Measurements from ENCODE around the gene ODF2L. TPM values are rescaled to one million over a fixed set of nuclear protein-coding genes. Genes with fewer than 3 reads are reported as not detected.

ODF2L gene
- total and polyA plus RNA-seq, 2 of the 13 experiments (the other 11 are each of a cell fraction or from before 2014, with no cell fraction given) = 0.07 TPM; not detected in 1

GRCh38 chr1:86357796-86358195 lies 38.3 kb downstream of the ODF2L start (continued):
- TF ChIP-seq ZBTB34 (CRISPR knock-in tag; IDR thresholded peaks at IDR 0.05) = no peak
- TF ChIP-seq THAP9 (CRISPR knock-in tag; IDR thresholded peaks at IDR 0.05; ENCODE audit: borderline replicate concordance) = no peak
- TF ChIP-seq ZNF530 (CRISPR knock-in tag; IDR thresholded peaks at IDR 0.05; ENCODE audit: low read depth) = no peak
- TF ChIP-seq ZNF343 (CRISPR knock-in tag; IDR thresholded peaks at IDR 0.05) = no peak

GRCh38 chr1:86356247-86356646 lies 39.9 kb downstream of the ODF2L start:
- Histone ChIP-seq H3K36me3 (replicated peaks in 1 of 2; ENCODE audit: control insufficient read depth in 1 of 2, insufficient read depth in 2 of 2, low read length in 2 of 2) (no peaks in the 10 kb centered on the region), H3K4me2 (ENCODE audit: low read depth, low read length) (no peak overlapping the region), H3K9me3 (ENCODE audit: low read length) (no peaks in the 10 kb centered on the region), H3K27ac (ENCODE audit: extremely low read length, insufficient read depth, low read length) (no peak overlapping the region), H3K27me3 (ENCODE audit: control insufficient read depth in 1 of 2, insufficient read depth in 2 of 2, low read length in 2 of 2) (no peaks in the 10 kb centered on the region), H2AFZ (ENCODE audit: low read length) (no peak overlapping the region), H3K79me2 (ENCODE audit: insufficient read depth, low read length) (no peaks in the 10 kb centered on the region), H4K20me1 (ENCODE audit: insufficient read depth, low read length) (no peaks in the 10 kb centered on the region), H3K4me1 (ENCODE audit: insufficient read depth, low read length) (no peaks in the 10 kb centered on the region), H3K9ac (ENCODE audit: insufficient read depth, low read depth, low read length) (no peak overlapping the region), H3K4me3 (replicated peaks in 1 of 3; ENCODE audit: insufficient read depth in 1 of 3, low read depth in 2 of 3, low read length in 3 of 3) (no peak overlapping the region)
- TF ChIP-seq ZNF781 (CRISPR knock-in tag; IDR thresholded peaks at IDR 0.05; ENCODE audit: borderline replicate concordance, not compliant biosample characterization) (no peak), CTCF (CRISPR knock-in tag; IDR thresholded peaks at IDR 0.05) (peak; percentile 24; the same call in 1 of the 2 replicates), STAG1 (CRISPR knock-in tag; IDR thresholded peaks at IDR 0.05) (peak; percentile 18; the same call in 1 of the 2 replicates)
- BruUV-seq (replicated peaks) = no TSS peak
- WGBS (ENCODE audit: low lambda C conversion rate) = 32% methylated on average over 9 of the region's 10 CpGs
- intact Hi-C loops (cut with micrococcal nuclease; ENCODE audit: unreplicated experiment) = no loop called here
- peak; percentile 55; the same call in 2 of the 3 replicates for ATAC-seq
- ChIA-PET POLR2A (no interaction called here), CTCF (ENCODE audit: low intra/inter-chr PET ratio, low total read pairs) (no interaction called here)
- FAIRE-seq = no peak
- DNase-seq (ENCODE audit: low spot score) = no peak
- in situ Hi-C loops (cut with HindIII; ENCODE audit: extremely low pct_ligation_motif_present, low pct_unique_long_range_greater_than_20kb) = no loop called here

All from HepG2 (cell line).